HepG2 (cell line): Measurements from ENCODE around the gene HACD2. TPM values are rescaled to one million over a fixed set of nuclear protein-coding genes. Genes with fewer than 3 reads are reported as not detected.

ENCODE experiments used
- ATAC-seq: fragments of 200-7000 bp; cut with Tn5 transposase; 3 replicates; pipeline ENCODE4 v1.9.1; 2020; ENCODE audit warnings: mild to moderate bottlenecking, moderate library complexity
- BruUV-seq: library from RNA; stranded (reverse); fragments of 400-500 nt; replicated peaks from 2 replicates; lab custom pipeline; 2021; lab: Mats Ljungman, UMichigan
- CTCF ChIA-PET: fragments of 300-600 bp; formaldehyde crosslinking; extraction: SDS; loops from one replicate; lab custom pipeline; 2021; ENCODE audit warnings: low total read pairs, inconsistent platforms, low intra/inter-chr PET ratio; lab: Yijun Ruan, JAX
- POLR2A ChIA-PET: fragments of 350-600 bp; sonication (Branson Sonifier 250); formaldehyde crosslinking; loops from one replicate; lab custom pipeline; 2020; ENCODE audit warnings: antibody characterized with exemption, inconsistent platforms; lab: Yijun Ruan, JAX
- DNase-seq: peaks from one replicate; pipeline ENCODE4 v3.0.0-alpha.2; 2015; ENCODE audit warnings: low spot score
- FAIRE-seq: peaks from 3 replicates; lab custom pipeline; 2011; peaks lifted over from hg19 to GRCh38; lab: Jason Lieb, UNC
- H2AFZ ChIP-seq: one replicate; pipeline ENCODE4 v1.6.1; 2011; ENCODE audit warnings: low read length, inconsistent platforms
- H3K27ac ChIP-seq: fragments of 300-600 bp; 3 replicates; pipeline ENCODE4 v1.8.0; 2011; ENCODE audit warnings: mixed run types, mild to moderate bottlenecking, mixed read lengths, low read length, inconsistent platforms; ENCODE audit not compliant: insufficient read depth; ENCODE audit errors: extremely low read length
- H3K27me3 ChIP-seq, 2 experiments: fragments of 200-600 bp in 1 of 2; 2 replicates in 1 of 2; 3 replicates in 1 of 2; pipeline versions ENCODE4 v1.6.0 to v1.8.0; 2011; ENCODE audit warnings: low read length in 2 of 2, mild to moderate bottlenecking in 2 of 2, moderate library complexity in 2 of 2, inconsistent platforms in 1 of 2; ENCODE audit not compliant: insufficient read depth in 2 of 2, control insufficient read depth in 1 of 2
- H3K36me3 ChIP-seq, 2 experiments: fragments of 200-600 bp in 1 of 2; replicated peaks in 1 of 2; 2 replicates in 1 of 2; 3 replicates in 1 of 2; pipeline versions ENCODE4 v1.5.1 to v1.8.0; 2011; ENCODE audit warnings: low read length in 2 of 2, inconsistent platforms in 1 of 2; ENCODE audit not compliant: insufficient read depth in 2 of 2, control insufficient read depth in 1 of 2
- H3K4me1 ChIP-seq: 2 replicates; pipeline ENCODE4 v1.5.1; 2012; ENCODE audit warnings: low read length, inconsistent platforms; ENCODE audit not compliant: insufficient read depth
- H3K4me2 ChIP-seq: 2 replicates; pipeline ENCODE4 v1.6.0; 2011; ENCODE audit warnings: low read depth, low read length, inconsistent platforms
- H3K4me3 ChIP-seq, 3 experiments: fragments of 200-600 bp in 1 of 3; sonication (generic), shearing (Covaris generic) in 1 of 3; replicated peaks in 1 of 3; 2 replicates each; pipeline ENCODE4 v1.5.1; 2011 to 2016; ENCODE audit warnings: low read length in 3 of 3, inconsistent platforms in 2 of 3, low read depth in 2 of 3, mild to moderate bottlenecking in 2 of 3, control low read depth in 1 of 3, mixed read lengths in 1 of 3; ENCODE audit not compliant: insufficient read depth in 1 of 3
- H3K79me2 ChIP-seq: one replicate; pipeline ENCODE4 v1.6.1; 2011; ENCODE audit warnings: low read length, inconsistent platforms; ENCODE audit not compliant: insufficient read depth
- H3K9ac ChIP-seq: 2 replicates; pipeline ENCODE4 v1.6.0; 2011; ENCODE audit warnings: mild to moderate bottlenecking, low read depth, low read length, inconsistent platforms; ENCODE audit not compliant: insufficient read depth
- H3K9me3 ChIP-seq: 2 replicates; pipeline ENCODE4 v1.5.1; 2012; ENCODE audit warnings: mild to moderate bottlenecking, low read length
- H4K20me1 ChIP-seq: 2 replicates; pipeline ENCODE4 v1.6.0; 2011; ENCODE audit warnings: inconsistent platforms, mild to moderate bottlenecking, low read length, moderate library complexity; ENCODE audit not compliant: insufficient read depth
- CHCHD3 ChIP-seq: sonication (generic); formaldehyde crosslinking; IDR thresholded peaks from 2 replicates; pipeline ENCODE4 v1.8.0; 2022; ENCODE audit warnings: mild to moderate bottlenecking, missing genetic modification reagents, moderate library complexity
- ELK4 ChIP-seq: sonication (generic); formaldehyde crosslinking; IDR thresholded peaks from 2 replicates; pipeline ENCODE4 v1.9.0; 2021; ENCODE audit warnings: missing genetic modification reagents, borderline replicate concordance
- HIC2 ChIP-seq: sonication (generic); formaldehyde crosslinking; IDR thresholded peaks from 2 replicates; pipeline ENCODE4 v1.9.0; 2022; ENCODE audit warnings: low read depth, missing genetic modification reagents
- LBX2 ChIP-seq: sonication (generic); formaldehyde crosslinking; IDR thresholded peaks from 2 replicates; pipeline ENCODE4 v1.5.0; 2020; ENCODE audit warnings: missing genetic modification reagents, mild to moderate bottlenecking, borderline replicate concordance
- NFKBIZ ChIP-seq: IDR thresholded peaks from 2 replicates; pipeline ENCODE4 v1.6.1; 2018; ENCODE audit warnings: missing genetic modification reagents, missing compliant biosample characterization
- RARG ChIP-seq: sonication (generic); formaldehyde crosslinking; IDR thresholded peaks from 2 replicates; pipeline ENCODE4 v1.4.0; 2020; ENCODE audit warnings: low read depth, mild to moderate bottlenecking, missing genetic modification reagents
- ZBTB3 ChIP-seq: sonication (generic); formaldehyde crosslinking; IDR thresholded peaks from 2 replicates; pipeline ENCODE4 v1.4.0; 2020; ENCODE audit warnings: low read depth, mild to moderate bottlenecking, moderate library complexity, missing genetic modification reagents, borderline replicate concordance
- ZNF720 ChIP-seq: sonication (generic); formaldehyde crosslinking; IDR thresholded peaks from 2 replicates; pipeline ENCODE4 v1.4.0; 2020; ENCODE audit warnings: missing genetic modification reagents
- WGBS: methylation state at CpG from one replicate; pipeline ENCODE4 v1.1.6; 2017; ENCODE audit warnings: low lambda C conversion rate; 5-methylcytosine and 5-hydroxymethylcytosine counted together
- in situ Hi-C: cut with HindIII; loops from 2 replicates; pipeline ENCODE4 v1.10.0; 2017; ENCODE audit warnings: low pct_unique_long_range_greater_than_20kb; ENCODE audit not compliant: extremely low pct_ligation_motif_present
- intact Hi-C: fragments of 100-400 bp; cut with micrococcal nuclease; formaldehyde crosslinking; loops from one replicate; pipeline ENCODE4 v1.10.0; 2022; ENCODE audit not compliant: unreplicated experiment
- polyA plus RNA-seq, 8 experiments: library from polyadenylated mRNA; depleted of rRNA in 3 of 8; stranded (reverse) in 7 of 8; unstranded in 1 of 8; fragments of >200 nt; fragmentation: Illumina TruSeq in 4 of 8; extraction: Trizol in 4 of 8; gene quantifications; 2 replicates each; pipeline versions ENCODE4 v1.2.1 to v1.2.3, GENCODE V29; 2011 to 2016; ENCODE audit warnings: low read depth in 4 of 8, missing spikeins in 1 of 8, mixed read lengths in 1 of 8; ENCODE audit not compliant: insufficient read depth in 1 of 8
- total RNA-seq, 5 experiments: library from RNA; depleted of rRNA; stranded (reverse); fragments of >200 nt; fragmentation: Illumina TruSeq; extraction: Trizol; gene quantifications; 2 replicates each; pipeline ENCODE4 v1.2.3, GENCODE V29; 2016; ENCODE audit warnings: low read depth in 1 of 5

Gene HACD2
- total and polyA plus RNA-seq, 2 of the 13 experiments (the other 11 are each of a cell fraction or from before 2014, with no cell fraction given): 47.0 to 50.4 TPM

- H3K4me3 ChIP-seq: no peak overlapping the region
- intact Hi-C loops: no loop called here
- peaks cover under 1 to 29% of the 10 kb centered on the region in 2 experiments for H3K36me3 ChIP-seq
- BruUV-seq: no TSS peak
- ATAC-seq (no peak), DNase-seq (no peak), FAIRE-seq (no peak)
- H2AFZ ChIP-seq: no peak overlapping the region
- H3K79me2 ChIP-seq: no peaks in the 10 kb centered on the region
- H3K4me2 ChIP-seq: no peak overlapping the region
- H3K9me3 ChIP-seq: no peaks in the 10 kb centered on the region
- TF ChIP-seq NFKBIZ (no peak), CHCHD3 (CRISPR knock-in tag) (no peak), ZBTB3 (CRISPR knock-in tag) (no peak), HIC2 (no peak), RARG (no peak), ZNF720 (no peak), ELK4 (CRISPR knock-in tag) (no peak), LBX2 (CRISPR knock-in tag) (no peak)
- CTCF ChIA-PET: no interaction called here
- in situ Hi-C loops: no loop called here
- H3K27ac ChIP-seq: no peak overlapping the region
- no peaks in the 10 kb centered on the region for H3K4me1 ChIP-seq
- 96% methylated on average over 6 of the region's 6 CpGs for WGBS
- no peak overlapping the region for H3K9ac ChIP-seq
- POLR2A ChIA-PET: no interaction called here
- H4K20me1 ChIP-seq: no peaks in the 10 kb centered on the region
- no peaks in the 10 kb centered on the region for H3K27me3 ChIP-seq
Observed at GRCh38 chr3:123508178-123508577, 76.7 kb downstream of the HACD2 start.
